ENCODE data around the gene SDK1. TPM values are rescaled to one million over a fixed set of nuclear protein-coding genes. Genes with fewer than 3 reads are reported as not detected.
A peak's percentile ranks its signal among the peaks of the same experiment; 100 is the strongest.

SDK1 gene
- total RNA-seq, 3 donors from 2014 or later (not counting 1 experiment from before 2014, with no cell fraction given), result 0.05 to 0.11 TPM; not detected in 1

DNA sequence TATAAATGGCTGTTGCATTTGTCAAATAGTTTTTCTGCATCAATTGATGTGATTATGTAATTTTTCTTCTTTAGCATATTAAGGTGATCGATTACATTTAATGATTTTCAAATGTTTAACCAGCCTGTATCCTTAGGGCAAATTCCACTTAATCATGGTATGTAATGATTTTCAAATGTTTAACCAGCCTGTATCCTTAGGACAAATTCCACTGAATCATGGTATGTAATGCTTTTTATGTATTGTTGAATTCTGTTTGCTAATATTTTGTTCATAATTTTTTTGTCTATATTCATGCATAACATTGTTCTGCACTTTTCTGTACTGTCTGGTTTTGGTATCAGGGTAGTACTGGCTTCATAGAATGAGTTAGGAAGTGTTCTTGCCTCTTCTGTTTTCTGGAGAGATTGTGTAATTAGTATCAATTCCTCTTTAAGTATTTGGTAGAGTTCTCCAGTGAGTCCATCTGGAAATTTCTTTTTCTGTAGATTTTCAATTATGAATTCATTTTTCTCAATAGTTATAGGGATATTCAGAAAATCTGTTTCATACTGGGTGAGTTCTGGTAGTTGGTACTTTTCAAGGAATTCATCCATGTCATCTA lies 987.8 kb downstream of the SDK1 start:
- Mint-ChIP-seq H3K9me3 (peaks cover 3% of the 10 kb centered on the region in 2 donors), H3K27me3 (ENCODE audit: low read depth in 2 of 2) (peaks cover 5 to 18% of the 10 kb centered on the region in 2 donors), H3K36me3 (no peaks in the 10 kb centered on the region), H3K4me3 (no peak overlapping the region), H3K27ac (no peak overlapping the region), H3K4me1 (no peaks in the 10 kb centered on the region)
- Histone ChIP-seq H3K4me1 (ENCODE audit: control insufficient read depth, insufficient read depth, low read length) (no peaks in the 10 kb centered on the region), H3K27ac (ENCODE audit: low read length) (no peak overlapping the region), H3K27me3 (ENCODE audit: control insufficient read depth, insufficient read depth, low read length) (no peaks in the 10 kb centered on the region), H3K4me3 (ENCODE audit: low read length) (no peak overlapping the region), H3K36me3 (ENCODE audit: control insufficient read depth, insufficient read depth, low read length) (no peaks in the 10 kb centered on the region), H3K9me3 (ENCODE audit: control insufficient read depth, insufficient read depth, low read length) (peaks cover 4% of the 10 kb centered on the region)
- no peak for ATAC-seq
- DNase-seq, result no peak
- no peak for TF ChIP-seq CTCF (IDR thresholded peaks at IDR 0.05)
- intact Hi-C loops (cut with micrococcal nuclease), result no loop called here
- no CpG with 5 or more reads among the region's 1 CpG for WGBS (ENCODE audit: insufficient coverage)

DNA sequence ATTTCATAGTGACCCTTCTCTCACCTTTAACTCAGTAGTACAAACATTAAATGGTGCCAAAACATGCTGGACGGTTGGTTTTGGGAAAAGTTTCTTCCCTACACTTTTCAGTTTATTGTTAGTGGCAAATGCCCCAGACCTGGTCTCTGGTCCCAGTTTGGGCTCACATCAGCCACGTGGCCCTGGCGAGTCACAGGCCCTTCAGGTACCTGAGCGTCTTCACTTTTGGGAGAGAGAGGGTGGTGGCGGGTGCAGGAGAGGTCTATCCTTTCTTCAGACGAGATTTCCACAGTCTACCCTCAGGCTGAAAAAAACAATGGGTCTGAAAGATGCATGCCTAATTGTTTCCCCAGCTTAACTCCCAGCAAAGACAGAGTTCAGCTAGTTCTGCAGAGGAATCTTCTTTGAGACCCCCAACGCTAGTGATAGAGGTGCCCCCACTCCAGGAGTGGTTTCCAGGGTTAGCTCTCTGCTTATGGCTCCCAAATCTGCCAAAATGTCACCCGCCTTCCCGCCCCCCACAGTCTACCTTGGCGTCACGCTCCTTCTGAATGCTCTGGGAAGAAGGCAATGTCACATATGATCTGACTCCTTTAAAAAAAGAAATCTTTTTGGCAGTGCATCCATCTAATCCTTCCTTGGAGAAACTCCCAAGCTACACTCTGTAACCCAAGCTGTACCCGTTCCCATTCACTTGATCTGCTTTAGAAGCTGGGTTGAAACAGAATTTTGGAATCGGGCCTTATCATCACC lies 996.3 kb downstream of the SDK1 start:
- Histone ChIP-seq H3K9me3 (ENCODE audit: control insufficient read depth, insufficient read depth, low read length) (peaks cover 4% of the 10 kb centered on the region), H3K27me3 (ENCODE audit: control insufficient read depth, insufficient read depth, low read length) (no peaks in the 10 kb centered on the region), H3K27ac (ENCODE audit: low read length) (no peak overlapping the region), H3K4me1 (ENCODE audit: control insufficient read depth, insufficient read depth, low read length) (no peaks in the 10 kb centered on the region), H3K4me3 (ENCODE audit: low read length) (no peak overlapping the region), H3K36me3 (ENCODE audit: control insufficient read depth, insufficient read depth, low read length) (no peaks in the 10 kb centered on the region)
- Mint-ChIP-seq H3K9me3 (peaks cover 3 to 5% of the 10 kb centered on the region in 2 donors), H3K36me3 (no peaks in the 10 kb centered on the region), H3K4me1 (no peaks in the 10 kb centered on the region), H3K4me3 (no peak overlapping the region), H3K27ac (no peak overlapping the region), H3K27me3 (ENCODE audit: low read depth in 2 of 2) (peaks cover 0 to 3% of the 10 kb centered on the region in 2 donors)
- 82% methylated on average over 13 of the region's 13 CpGs for WGBS (ENCODE audit: insufficient coverage)
- intact Hi-C loops (cut with micrococcal nuclease), result no loop called here
- DNase-seq (no peak), ATAC-seq (peak in 1 of 3 donors; percentile 21)
- no peak for TF ChIP-seq CTCF (IDR thresholded peaks at IDR 0.05)

GRCh38 chr7:4297918-4298219 lies 996.8 kb downstream of the SDK1 start:
- Histone ChIP-seq H3K27ac (ENCODE audit: low read length) (no peak overlapping the region), H3K27me3 (ENCODE audit: control insufficient read depth, insufficient read depth, low read length) (no peaks in the 10 kb centered on the region), H3K4me3 (ENCODE audit: low read length) (no peak overlapping the region), H3K9me3 (ENCODE audit: control insufficient read depth, insufficient read depth, low read length) (peaks cover 2% of the 10 kb centered on the region), H3K4me1 (ENCODE audit: control insufficient read depth, insufficient read depth, low read length) (no peaks in the 10 kb centered on the region), H3K36me3 (ENCODE audit: control insufficient read depth, insufficient read depth, low read length) (no peaks in the 10 kb centered on the region)
- ATAC-seq, result no peak
- H3K36me3 Mint-ChIP-seq, result no peaks in the 10 kb centered on the region
- H3K27me3 Mint-ChIP-seq (ENCODE audit: low read depth in 2 of 2), result peaks cover 0 to 3% of the 10 kb centered on the region in 2 donors
- no peak overlapping the region for H3K4me3 Mint-ChIP-seq
- WGBS (ENCODE audit: insufficient coverage), result 83% methylated on average over 5 of the region's 5 CpGs
- H3K27ac Mint-ChIP-seq, result no peak overlapping the region
- no peak for TF ChIP-seq CTCF (IDR thresholded peaks at IDR 0.05)
- H3K9me3 Mint-ChIP-seq, result peaks cover 3 to 5% of the 10 kb centered on the region in 2 donors
- no peaks in the 10 kb centered on the region for H3K4me1 Mint-ChIP-seq
- no peak for DNase-seq
- intact Hi-C loops (cut with micrococcal nuclease), result no loop called here
